ENCODE results near the gene MYL11. TPM values are rescaled to one million over a fixed set of nuclear protein-coding genes. Genes with fewer than 3 reads are reported as not detected.

Gene MYL11
- total RNA-seq, 4 donors from 2014 or later, result not detected

- DNase-seq (ENCODE audit: low spot score) (no peak), ATAC-seq (ENCODE audit: low FRiP score) (no peak)
These were observed 38.7 kb downstream of the MYL11 start for GRCh38 chr16:30413112-30413806.

GRCh38 chr16:30414159-30414558 is 39.6 kb downstream of the MYL11 start:
- no peak for ATAC-seq (ENCODE audit: low FRiP score)
- TF ChIP-seq CTCF (IDR thresholded peaks at IDR 0.05), result no peak
- DNase-seq (ENCODE audit: low spot score), result no peak

More at GRCh38 chr16:30413112-30413806, 38.7 kb downstream of the MYL11 start:
- no peak for TF ChIP-seq CTCF (IDR thresholded peaks at IDR 0.05)

- TF ChIP-seq CTCF (IDR thresholded peaks at IDR 0.05), result no peak
- ATAC-seq (ENCODE audit: low FRiP score) (no peak), DNase-seq (ENCODE audit: low spot score) (no peak)
These were observed 41.5 kb downstream of the MYL11 start for GRCh38 chr16:30416047-30416603.

GRCh38 chr16:30416624-30417528 is 42.3 kb downstream of the MYL11 start:
- no peak for TF ChIP-seq CTCF (IDR thresholded peaks at IDR 0.05)
- peak; percentile 3 for ATAC-seq (ENCODE audit: low FRiP score)
- DNase-seq (ENCODE audit: low spot score), result no peak

- ATAC-seq (ENCODE audit: low FRiP score) (peak; percentile 87), DNase-seq (ENCODE audit: low spot score) (no peak)
- TF ChIP-seq CTCF (IDR thresholded peaks at IDR 0.05), result no peak
These were observed 43.1 kb downstream of the MYL11 start for GRCh38 chr16:30417529-30418349.

GRCh38 chr16:30418350-30419181 is 44.0 kb downstream of the MYL11 start:
- no peak for DNase-seq (ENCODE audit: low spot score)
- no peak for ATAC-seq (ENCODE audit: low FRiP score)
- TF ChIP-seq CTCF (IDR thresholded peaks at IDR 0.05), result no peak

All from omental fat pad (tissue), 4 donors.